Measurements from ENCODE around the gene VWA3B.

The VWA3B gene

GRCh38 chr2:98329549-98329948, 242.6 kb downstream of the VWA3B start:
- DNase-seq, result no peak

GRCh38 chr2:98332989-98333388, 246.0 kb downstream of the VWA3B start:
- DNase-seq, result no peak

- no peak for DNase-seq
Observed at GRCh38 chr2:98333922-98334321, 247.0 kb downstream of the VWA3B start.

GRCh38 chr2:98334439-98335078, 247.6 kb downstream of the VWA3B start:
- peak in 8 of 56 donors; percentile 4 to 42 (median 9) for DNase-seq

DNA sequence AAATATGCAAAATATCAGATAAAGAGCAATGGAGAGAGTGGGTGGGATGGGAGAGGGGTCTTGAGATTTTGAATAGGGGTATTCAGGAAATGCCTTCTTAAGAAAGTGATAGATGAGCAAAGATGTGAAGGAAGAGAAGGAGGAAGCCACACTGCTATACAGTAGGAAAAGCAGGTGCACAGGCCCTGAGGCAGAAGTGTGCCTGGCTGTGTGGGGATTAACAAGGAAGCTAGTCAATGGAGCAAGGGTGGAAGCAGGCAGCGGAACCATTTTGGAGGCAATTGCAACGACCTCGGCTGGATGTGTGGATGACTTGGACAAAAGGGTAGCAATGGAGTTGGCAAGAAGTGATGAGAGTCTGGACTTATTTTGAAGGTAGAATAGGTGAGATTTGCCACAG, 248.3 kb downstream of the VWA3B start:
- no peak for DNase-seq

- no peak for DNase-seq
Observed at GRCh38 chr2:98341241-98341640, 254.3 kb downstream of the VWA3B start.

DNA sequence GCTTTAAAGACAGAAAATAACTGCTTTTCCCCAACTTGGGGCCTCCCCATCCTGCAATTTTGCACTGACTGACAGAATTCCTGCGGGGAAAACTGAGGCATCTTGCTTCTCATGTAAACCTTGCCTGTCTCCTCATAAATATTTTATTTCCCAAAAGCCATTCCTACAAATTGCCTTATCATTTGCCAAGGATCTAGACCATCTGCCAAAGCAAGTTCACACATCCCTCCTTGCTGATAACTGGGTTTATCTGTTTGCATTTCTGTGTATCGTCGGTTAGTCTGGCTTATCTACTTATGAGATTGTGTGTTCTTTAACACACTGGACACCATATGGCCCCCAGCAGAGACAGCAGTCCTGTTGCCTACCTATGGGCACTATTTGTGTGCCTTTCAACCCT, 256.3 kb downstream of the VWA3B start:
- DNase-seq, result no peak

GRCh38 chr2:98346311-98347236, 259.6 kb downstream of the VWA3B start, which contains the start of gene CNGA3:
TSS of gene CNGA3 (plus strand) at chr2:98346456. CDS start at chr2:98369976, 23,520 bp downstream.
- DNase-seq, result peak in 3 of 56 donors; percentile 4 to 14 (median 8)

- no peak for DNase-seq
Observed at GRCh38 chr2:98347298-98348065, 260.5 kb downstream of the VWA3B start.

GRCh38 chr2:98348066-98348561, 261.1 kb downstream of the VWA3B start:
- peak in 19 of 56 donors; percentile 6 to 53 (median 14) for DNase-seq

- no peak for DNase-seq
Observed at GRCh38 chr2:98350411-98350810, 263.4 kb downstream of the VWA3B start.

DNA sequence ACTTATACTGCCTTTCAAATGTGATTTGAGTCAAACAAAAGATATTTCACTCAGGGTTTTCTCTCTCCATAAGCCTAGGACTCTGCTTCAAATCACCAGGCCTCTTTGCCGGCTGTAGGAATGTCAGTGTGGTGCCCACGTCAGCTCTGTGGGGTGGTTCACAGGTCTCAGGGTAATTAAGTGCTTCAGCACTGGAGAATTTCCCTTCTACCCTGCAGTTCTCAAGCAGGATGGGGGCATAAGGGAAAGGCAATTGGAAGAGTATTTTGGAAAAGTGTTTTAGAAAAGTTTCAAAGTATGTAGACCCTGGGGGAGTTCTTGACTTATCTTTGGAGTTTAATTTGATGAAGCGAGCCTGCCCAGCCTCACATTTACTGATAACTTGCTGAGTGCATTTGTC, 268.9 kb downstream of the VWA3B start:
- no peak for DNase-seq

DNA sequence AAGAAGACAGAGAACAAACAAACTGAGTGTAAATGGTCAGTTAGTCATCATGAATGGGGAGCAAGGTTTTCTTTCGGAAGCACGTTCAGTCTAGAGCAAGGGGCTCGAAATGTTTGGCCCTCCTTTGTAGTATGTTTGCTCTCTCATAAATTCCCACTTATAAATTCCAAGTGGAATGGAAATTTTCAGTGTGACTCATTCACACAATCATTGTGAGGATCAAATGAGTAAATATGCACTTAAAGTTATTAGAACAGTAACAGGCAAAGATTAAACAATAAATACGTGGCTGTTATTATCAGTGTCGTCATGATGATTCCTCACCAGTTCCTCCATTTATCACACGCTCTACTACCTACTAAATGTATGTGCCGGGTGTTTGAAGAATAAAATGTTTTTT, 269.8 kb downstream of the VWA3B start:
- DNase-seq, result no peak

DNA sequence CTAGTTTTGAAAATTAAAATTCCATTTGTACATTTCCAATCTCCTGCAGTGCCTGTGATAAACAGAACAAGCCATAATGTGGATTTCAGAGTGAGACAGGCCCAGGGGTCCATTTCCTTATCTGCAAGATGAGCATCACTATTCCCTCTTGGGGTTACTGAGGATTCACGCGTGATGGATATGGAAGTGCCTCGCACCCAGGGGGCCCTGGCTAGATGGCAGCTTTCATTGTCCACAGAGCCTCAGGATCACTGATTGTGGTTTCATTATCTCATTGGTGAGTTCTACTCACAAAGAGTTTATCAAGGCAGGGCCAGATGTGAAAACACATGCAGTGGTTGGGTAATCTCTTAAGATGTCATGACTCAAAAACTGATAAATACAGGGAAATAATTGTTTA, 270.9 kb downstream of the VWA3B start:
- no peak for DNase-seq

DNA sequence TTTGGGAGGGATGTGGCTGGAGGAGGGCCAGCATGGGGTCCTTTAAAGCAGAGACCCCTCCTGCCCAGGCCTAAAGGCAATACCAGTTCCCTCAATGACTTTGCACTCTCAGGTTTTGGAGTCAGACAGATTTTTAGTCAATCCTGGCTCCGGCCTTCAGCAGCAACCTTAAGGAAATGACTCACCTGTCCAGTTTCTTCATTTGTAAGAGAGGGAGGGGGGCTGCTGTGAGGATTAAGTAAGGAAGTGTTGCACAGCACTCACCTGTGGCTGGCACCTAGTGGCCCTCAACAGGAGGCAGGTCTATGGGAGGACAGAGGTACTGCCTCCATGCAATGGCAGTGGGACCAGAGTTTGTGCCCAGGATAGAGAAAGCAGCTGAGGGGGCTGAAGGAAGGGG, 273.0 kb downstream of the VWA3B start:
- DNase-seq, result no peak

Data from amygdala (tissue), 56 donors.